Measurements from ENCODE around the gene CCBE1.

CCBE1 gene

DNA sequence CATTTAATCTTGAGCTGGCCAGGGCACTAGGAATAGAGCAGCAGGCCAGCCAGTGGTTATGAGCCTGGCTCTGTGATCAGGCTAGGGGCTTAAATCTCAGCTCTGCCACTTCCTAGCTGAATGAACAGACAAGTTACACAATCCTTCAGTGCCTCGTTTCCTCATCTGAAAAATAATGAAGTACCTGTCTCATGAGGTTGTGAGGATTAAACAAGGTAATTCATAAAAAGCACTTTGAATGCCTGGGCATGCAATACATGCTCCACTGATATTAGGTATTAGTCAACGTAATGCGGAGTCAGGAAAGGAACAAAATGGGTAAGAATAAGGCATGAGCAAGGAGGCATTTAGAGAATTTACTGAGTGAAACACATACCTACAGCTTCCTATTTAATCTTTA, 100.2 kb downstream of the CCBE1 start:
- CTCF ChIA-PET, result no interaction called here
- TF ChIP-seq ELF4 (IDR thresholded peaks at IDR 0.05) (no peak), FOXA1 (IDR thresholded peaks at IDR 0.05) (no peak), SP1 (IDR thresholded peaks at IDR 0.05) (no peak), CTBP1 (IDR thresholded peaks at IDR 0.05; ENCODE audit: borderline replicate concordance) (no peak), TARDBP (IDR thresholded peaks at IDR 0.05) (no peak), ZNF384 (IDR thresholded peaks at IDR 0.05) (no peak), SUZ12 (IDR thresholded peaks at IDR 0.05) (no peak), NFRKB (IDR thresholded peaks at IDR 0.05) (no peak), LEF1 (IDR thresholded peaks at IDR 0.05; ENCODE audit: borderline replicate concordance) (no peak)
- no peak for DNase-seq (ENCODE audit: extremely low spot score)
- POLR2A ChIA-PET, result no interaction called here

DNA sequence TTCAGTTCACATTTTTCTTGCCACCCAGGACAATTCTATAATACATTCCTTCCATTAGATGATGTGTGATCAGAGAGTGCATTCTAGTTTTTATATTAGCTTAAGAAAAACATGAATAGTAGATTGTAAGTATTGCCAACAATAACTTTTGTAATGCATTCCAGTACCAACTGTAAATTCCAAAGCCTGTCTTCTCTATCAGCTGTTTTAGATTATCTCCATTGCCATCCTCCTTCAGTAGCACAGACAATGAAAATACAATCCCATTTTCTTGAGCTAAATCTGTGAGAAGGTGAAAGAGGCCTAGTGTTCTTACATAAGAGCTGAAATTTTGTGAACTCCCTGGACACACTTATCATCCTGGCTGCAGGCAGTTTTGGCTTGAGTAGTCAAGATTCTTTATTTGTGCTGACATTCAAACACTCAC, 103.9 kb downstream of the CCBE1 start:
- CTCF ChIA-PET, result interaction anchor here (0.6 kb wide), 1 partner anchor 91 kb away, joined by 3 read pairs; no protein-coding TSS in a partner anchor
- POLR2A ChIA-PET, result no interaction called here
- TF ChIP-seq FOXM1 (IDR thresholded peaks at IDR 0.05; ENCODE audit: borderline replicate concordance) (no peak), FOXK2 (IDR thresholded peaks at IDR 0.05) (no peak), CTBP1 (IDR thresholded peaks at IDR 0.05; ENCODE audit: borderline replicate concordance) (no peak), HDGF (IDR thresholded peaks at IDR 0.05; ENCODE audit: borderline replicate concordance) (no peak), SUZ12 (IDR thresholded peaks at IDR 0.05) (no peak), FOXA1 (IDR thresholded peaks at IDR 0.05) (no peak), BHLHE40 (IDR thresholded peaks at IDR 0.05; ENCODE audit: borderline replicate concordance) (no peak)
- no peak for DNase-seq (ENCODE audit: extremely low spot score)

DNA sequence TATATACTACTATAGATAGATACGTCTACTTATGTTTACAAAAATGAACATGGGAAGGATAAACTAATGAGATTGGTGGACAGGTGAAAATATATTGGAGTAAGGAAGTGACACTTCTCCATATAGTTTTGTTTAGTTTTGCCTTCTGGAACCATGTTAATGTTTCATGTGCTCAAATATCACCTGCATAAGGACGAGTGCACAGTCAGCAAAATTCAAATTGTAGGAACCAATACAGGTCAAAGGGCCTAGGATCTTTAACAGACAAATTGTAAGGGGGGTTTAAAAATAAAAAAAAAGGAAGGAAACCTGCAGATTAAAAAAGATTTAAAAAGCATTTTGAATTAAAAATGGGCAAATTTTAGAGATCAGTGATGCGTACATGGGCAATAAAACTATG, 104.6 kb downstream of the CCBE1 start:
- DNase-seq (ENCODE audit: extremely low spot score), result no peak
- TF ChIP-seq FOXA1 (IDR thresholded peaks at IDR 0.05), result no peak
- TF ChIP-seq FOXM1 (IDR thresholded peaks at IDR 0.05; ENCODE audit: borderline replicate concordance), result no peak
- TF ChIP-seq LEF1 (IDR thresholded peaks at IDR 0.05; ENCODE audit: borderline replicate concordance), result no peak
- no peak for TF ChIP-seq BHLHE40 (IDR thresholded peaks at IDR 0.05; ENCODE audit: borderline replicate concordance)
- TF ChIP-seq ZNF384 (IDR thresholded peaks at IDR 0.05), result no peak
- POLR2A ChIA-PET, result no interaction called here
- CTCF ChIA-PET, result no interaction called here

DNA sequence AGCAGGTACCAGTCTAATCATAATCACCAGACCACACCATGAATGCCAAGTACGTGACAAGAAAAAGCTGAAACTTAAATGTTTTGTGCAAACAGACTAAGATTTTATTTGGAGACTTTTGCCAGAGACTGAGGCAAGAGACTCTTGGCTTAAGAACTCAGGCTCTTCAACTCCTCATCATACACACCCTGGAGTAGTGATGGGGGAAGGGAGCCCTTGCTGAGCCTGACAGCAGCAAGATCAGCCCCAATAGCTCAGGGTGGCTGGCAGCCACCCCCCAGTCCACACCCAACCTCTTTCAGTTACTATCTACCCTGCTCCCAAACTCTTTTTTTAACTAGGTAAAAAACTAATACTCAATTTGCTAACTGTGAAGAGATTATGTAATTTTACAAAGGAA, 114.8 kb downstream of the CCBE1 start:
- POLR2A ChIA-PET, result no interaction called here
- CTCF ChIA-PET, result no interaction called here
- no peak for DNase-seq (ENCODE audit: extremely low spot score)
- no peak for TF ChIP-seq BHLHE40 (IDR thresholded peaks at IDR 0.05; ENCODE audit: borderline replicate concordance)
- no peak for TF ChIP-seq SP1 (IDR thresholded peaks at IDR 0.05)
- no peak for TF ChIP-seq FOXM1 (IDR thresholded peaks at IDR 0.05; ENCODE audit: borderline replicate concordance)
- no peak for TF ChIP-seq NFRKB (IDR thresholded peaks at IDR 0.05)
- TF ChIP-seq ZNF384 (IDR thresholded peaks at IDR 0.05), result no peak
- TF ChIP-seq CTBP1 (IDR thresholded peaks at IDR 0.05; ENCODE audit: borderline replicate concordance), result no peak
- no peak for TF ChIP-seq LEF1 (IDR thresholded peaks at IDR 0.05; ENCODE audit: borderline replicate concordance)
- no peak for TF ChIP-seq FOXK2 (IDR thresholded peaks at IDR 0.05)
- TF ChIP-seq, protein P1, sequence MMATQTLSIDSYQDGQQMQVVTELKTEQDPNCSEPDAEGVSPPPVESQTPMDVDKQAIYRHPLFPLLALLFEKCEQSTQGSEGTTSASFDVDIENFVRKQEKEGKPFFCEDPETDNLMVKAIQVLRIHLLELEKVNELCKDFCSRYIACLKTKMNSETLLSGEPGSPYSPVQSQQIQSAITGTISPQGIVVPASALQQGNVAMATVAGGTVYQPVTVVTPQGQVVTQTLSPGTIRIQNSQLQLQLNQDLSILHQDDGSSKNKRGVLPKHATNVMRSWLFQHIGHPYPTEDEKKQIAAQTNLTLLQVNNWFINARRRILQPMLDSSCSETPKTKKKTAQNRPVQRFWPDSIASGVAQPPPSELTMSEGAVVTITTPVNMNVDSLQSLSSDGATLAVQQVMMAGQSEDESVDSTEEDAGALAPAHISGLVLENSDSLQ (IDR thresholded peaks at IDR 0.05), result no peak
- TF ChIP-seq ELF4 (IDR thresholded peaks at IDR 0.05), result no peak
- no peak for TF ChIP-seq SUZ12 (IDR thresholded peaks at IDR 0.05)
- no peak for TF ChIP-seq FOXA1 (IDR thresholded peaks at IDR 0.05)
- no peak for TF ChIP-seq HDGF (IDR thresholded peaks at IDR 0.05; ENCODE audit: borderline replicate concordance)
- no peak for TF ChIP-seq ARNT (IDR thresholded peaks at IDR 0.05)
- TF ChIP-seq L3MBTL2 (conservative IDR thresholded peaks at IDR 0.05), result no peak
- TF ChIP-seq TARDBP (IDR thresholded peaks at IDR 0.05), result no peak

DNA sequence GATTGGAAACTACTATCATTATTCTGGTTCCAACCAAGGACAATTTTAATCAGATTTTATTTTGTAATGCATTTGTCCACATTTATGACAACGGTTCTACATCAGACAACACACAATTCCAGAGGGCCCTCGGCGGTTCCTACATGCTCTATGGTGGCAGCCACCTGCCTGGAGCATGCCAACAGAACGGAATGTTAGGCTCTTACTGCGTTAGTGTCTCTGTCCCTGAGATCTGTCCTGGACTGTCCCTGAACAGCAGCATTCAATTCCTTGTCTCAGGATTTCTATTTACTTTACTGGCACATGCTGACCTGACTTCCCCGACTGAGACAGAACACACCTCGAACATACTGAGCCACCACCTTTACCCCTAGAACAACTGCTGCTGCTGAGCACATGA, 117.7 kb downstream of the CCBE1 start:
- CTCF ChIA-PET, result no interaction called here
- DNase-seq (ENCODE audit: extremely low spot score), result no peak
- no peak for TF ChIP-seq SUZ12 (IDR thresholded peaks at IDR 0.05)
- no peak for TF ChIP-seq CTBP1 (IDR thresholded peaks at IDR 0.05; ENCODE audit: borderline replicate concordance)
- no peak for TF ChIP-seq ARNT (IDR thresholded peaks at IDR 0.05)
- TF ChIP-seq, protein P1 (IDR thresholded peaks at IDR 0.05), result no peak
- no peak for TF ChIP-seq FOXM1 (IDR thresholded peaks at IDR 0.05; ENCODE audit: borderline replicate concordance)
- TF ChIP-seq SP1 (IDR thresholded peaks at IDR 0.05), result no peak
- TF ChIP-seq LEF1 (IDR thresholded peaks at IDR 0.05; ENCODE audit: borderline replicate concordance), result no peak
- TF ChIP-seq FOXA1 (IDR thresholded peaks at IDR 0.05), result no peak
- POLR2A ChIA-PET, result no interaction called here

DNA sequence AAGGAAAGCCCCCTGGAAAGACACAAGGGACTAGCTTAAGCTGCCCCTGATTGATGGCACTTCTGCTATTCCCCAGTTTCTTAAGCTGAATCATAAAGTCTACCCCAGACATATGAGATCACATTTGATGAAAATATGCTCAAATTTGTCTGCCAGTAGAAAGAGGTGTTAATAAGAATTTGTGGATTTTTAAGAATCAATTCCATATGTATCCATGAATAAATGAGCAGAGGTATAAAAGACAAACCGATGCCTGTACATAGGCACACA, 119.9 kb downstream of the CCBE1 start:
- ChIA-PET CTCF (interaction anchor here (1.0 kb wide), 1 partner anchor 117 kb away, joined by 3 read pairs; no protein-coding TSS in a partner anchor), POLR2A (interaction anchor here (1.5 kb wide), 1 partner anchor 9 kb away, joined by 3 read pairs; no protein-coding TSS in a partner anchor)
- no peak for TF ChIP-seq FOXA1 (IDR thresholded peaks at IDR 0.05)
- TF ChIP-seq CTBP1 (IDR thresholded peaks at IDR 0.05; ENCODE audit: borderline replicate concordance), result no peak
- TF ChIP-seq, protein P1 (IDR thresholded peaks at IDR 0.05), result no peak
- no peak for TF ChIP-seq ARNT (IDR thresholded peaks at IDR 0.05)
- TF ChIP-seq HDGF (IDR thresholded peaks at IDR 0.05; ENCODE audit: borderline replicate concordance), result no peak
- no peak for TF ChIP-seq BHLHE40 (IDR thresholded peaks at IDR 0.05; ENCODE audit: borderline replicate concordance)
- no peak for TF ChIP-seq SUZ12 (IDR thresholded peaks at IDR 0.05)
- no peak for TF ChIP-seq FOXK2 (IDR thresholded peaks at IDR 0.05)
- TF ChIP-seq TARDBP (IDR thresholded peaks at IDR 0.05), result no peak
- no peak for TF ChIP-seq L3MBTL2 (conservative IDR thresholded peaks at IDR 0.05)
- no peak for TF ChIP-seq NFRKB (IDR thresholded peaks at IDR 0.05)
- TF ChIP-seq FOXM1 (IDR thresholded peaks at IDR 0.05; ENCODE audit: borderline replicate concordance), result no peak
- no peak for TF ChIP-seq ZNF384 (IDR thresholded peaks at IDR 0.05)
- TF ChIP-seq ELF4 (IDR thresholded peaks at IDR 0.05), result no peak
- TF ChIP-seq LEF1 (IDR thresholded peaks at IDR 0.05; ENCODE audit: borderline replicate concordance), result no peak
- no peak for TF ChIP-seq SP1 (IDR thresholded peaks at IDR 0.05)
- no peak for DNase-seq (ENCODE audit: extremely low spot score)

Data from HEK293T (cell line).